ENCODE results near the gene THBS3.
"Not testable (repeated sequence)": the region's sequence is repeated elsewhere in the genome, so short reads cannot be mapped to it uniquely, and the experiment has no call there.

THBS3 gene

GRCh38 chr1:155207806-155208540 is at the start of gene THBS3:
Gene THBS3 (minus strand): TSS chr1:155207897. CDS start chr1:155207876, 21 bp downstream.
- no peak for DNase-seq

GRCh38 chr1:155256058-155256852 is 48.6 kb upstream of the THBS3 start:
- DNase-seq = no peak

- peak; percentile 55 for DNase-seq
These were observed 47.7 kb upstream of the THBS3 start, which contains the start of gene ENTREP3 for GRCh38 chr1:155255243-155256007. Gene ENTREP3 (minus strand): TSS chr1:155255483. CDS start chr1:155254877, 606 bp downstream.

DNA sequence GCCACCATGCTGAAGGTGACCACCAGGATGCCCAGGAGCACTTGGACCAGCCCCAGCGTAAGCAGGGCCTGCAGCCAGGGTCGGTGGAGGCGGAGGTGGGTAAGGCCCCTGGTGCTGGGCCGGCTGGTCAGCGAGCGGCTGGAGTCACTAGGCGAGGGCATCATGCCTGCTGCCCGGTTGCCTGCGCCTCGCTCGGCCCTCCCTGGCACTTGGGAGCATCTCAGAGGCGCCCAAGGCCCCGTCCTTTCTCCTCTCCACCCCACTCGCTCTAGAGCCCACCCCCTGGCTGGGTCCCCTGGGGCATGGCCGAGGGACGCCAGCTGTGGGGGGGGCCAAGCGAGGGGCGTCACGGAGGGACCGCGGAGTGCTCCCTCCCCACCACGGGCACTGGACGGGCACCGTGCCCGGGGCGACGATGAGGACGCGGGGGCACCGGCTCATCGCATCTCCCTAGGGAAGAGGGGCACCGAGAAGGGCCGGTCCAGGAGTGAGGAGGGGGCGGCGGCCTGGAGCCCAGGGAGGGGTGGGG is 47.1 kb upstream of the THBS3 start:
- DNase-seq = no peak

DNA sequence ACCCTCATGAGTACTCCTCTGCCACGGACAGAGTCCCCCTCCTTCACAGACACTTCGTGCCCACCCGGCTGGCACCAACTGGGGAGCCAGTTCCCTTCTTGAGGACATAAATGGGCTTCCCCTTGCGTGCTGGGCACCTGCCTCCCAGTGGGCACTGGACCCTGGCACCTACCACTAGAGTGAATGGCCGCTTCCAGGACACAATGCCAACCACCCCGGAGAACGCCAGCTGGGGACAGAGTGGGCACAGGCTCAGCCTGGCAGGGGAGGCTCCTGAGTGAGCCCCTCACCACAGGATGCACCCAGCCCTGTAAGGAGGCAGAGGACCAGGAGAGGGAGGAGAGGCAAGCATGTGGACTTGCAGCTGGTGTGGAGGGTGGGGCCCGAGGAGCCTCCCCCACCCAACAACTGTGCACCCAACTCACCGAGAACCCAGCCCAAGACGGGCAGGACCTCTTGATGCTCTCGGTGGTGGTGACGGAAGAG is 46.6 kb upstream of the THBS3 start:
- DNase-seq = no peak

DNA sequence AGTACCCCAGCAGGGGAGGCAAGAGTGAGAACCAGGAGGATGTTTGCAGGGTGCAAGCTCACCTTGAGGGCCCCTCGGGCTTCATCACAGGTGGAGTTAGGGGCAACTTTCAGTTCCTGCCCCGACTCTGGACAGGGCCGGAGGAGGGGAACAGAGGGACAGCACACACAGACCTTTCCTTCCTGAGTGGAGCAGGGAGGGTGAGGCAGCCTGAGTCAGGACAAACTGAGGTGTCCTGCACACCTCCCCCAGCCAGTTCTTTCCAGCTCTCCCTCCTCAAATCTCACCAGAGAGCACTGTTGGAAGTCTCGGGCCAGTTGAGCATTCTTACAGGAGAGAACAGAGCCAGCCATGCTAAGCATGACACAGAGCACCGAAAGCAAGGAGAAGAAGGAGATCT is 46.1 kb upstream of the THBS3 start:
- no peak for DNase-seq

DNA sequence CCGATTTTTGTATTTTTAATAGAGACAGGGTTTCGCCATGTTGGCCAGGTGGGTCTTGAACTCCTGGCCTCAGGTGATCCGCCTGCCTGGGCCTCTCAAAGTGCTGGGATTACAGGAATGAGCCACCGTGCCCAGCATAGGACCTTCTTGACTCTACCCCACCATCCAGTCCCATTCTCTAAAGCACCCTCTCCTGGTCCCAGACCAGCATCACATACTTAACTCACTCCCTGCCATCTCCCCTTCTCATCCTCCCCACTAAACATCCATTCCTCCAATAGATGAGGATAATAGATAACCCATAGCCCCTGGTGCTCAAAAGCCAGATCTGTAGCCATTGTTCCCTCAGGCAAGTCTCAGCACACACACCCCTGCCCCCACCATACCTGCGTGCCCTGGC is 45.5 kb upstream of the THBS3 start:
- no peak for DNase-seq

DNA sequence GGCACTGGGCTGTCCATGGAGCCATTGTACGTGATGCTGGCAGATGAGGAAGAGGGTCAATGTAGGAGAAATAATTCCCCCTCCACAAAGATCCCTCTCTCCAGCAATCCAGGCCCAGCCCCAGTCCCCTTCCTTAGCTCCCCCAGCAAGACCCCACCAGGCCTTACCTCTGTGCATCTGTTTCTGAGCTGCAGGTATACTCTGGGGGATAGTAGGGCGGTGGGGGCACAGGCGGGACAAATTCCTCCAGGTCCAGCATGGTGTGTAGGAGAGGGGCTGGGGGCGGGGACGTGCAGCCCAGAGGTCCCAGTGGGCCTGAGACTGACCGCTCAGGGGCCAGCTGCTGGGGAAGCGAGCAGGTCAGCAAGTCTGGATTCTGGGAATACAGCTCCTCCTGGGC is 43.9 kb upstream of the THBS3 start:
- DNase-seq = no peak

DNA sequence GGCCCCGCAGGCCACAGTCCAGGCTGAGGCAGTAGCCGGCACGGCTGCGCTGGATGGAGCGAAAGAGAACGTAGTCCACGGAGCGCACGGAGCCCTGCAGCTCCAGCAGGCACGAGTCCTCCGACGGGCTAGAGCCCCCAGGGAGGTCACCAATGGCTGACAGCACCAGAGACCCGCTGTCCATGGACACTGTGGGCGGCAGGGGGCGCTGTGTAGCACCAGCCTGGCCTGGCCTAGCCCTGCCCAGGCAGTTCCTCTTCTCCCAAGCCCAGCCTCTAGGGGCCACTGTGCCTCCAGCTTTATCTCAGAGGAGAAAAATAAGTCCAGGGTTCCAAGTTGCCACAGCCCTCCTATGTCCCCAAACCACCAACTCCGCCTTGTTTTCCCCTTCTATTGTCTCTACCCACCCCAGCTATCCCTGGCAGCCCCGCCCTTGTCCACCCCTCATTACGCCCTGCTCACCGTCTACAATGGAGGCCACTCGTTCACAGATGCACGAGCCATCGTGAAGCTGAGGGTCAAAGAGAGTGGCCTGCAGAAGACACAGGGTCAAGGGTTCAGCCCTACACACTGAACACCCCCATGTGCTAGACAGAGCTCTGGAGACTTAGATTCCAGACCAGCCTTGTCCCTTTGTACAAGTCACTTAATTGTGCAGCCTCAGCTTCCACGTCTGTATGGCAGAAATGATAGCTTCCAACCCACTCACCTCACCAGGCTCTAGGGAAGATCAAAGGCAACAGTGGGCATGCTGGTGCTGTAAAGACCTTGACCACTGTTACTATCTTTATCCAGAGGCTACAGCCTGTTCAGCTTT is 43.1 kb upstream of the THBS3 start:
- peak; percentile 91 for DNase-seq

- no peak for DNase-seq
These were observed 42.5 kb upstream of the THBS3 start for GRCh38 chr1:155250246-155250632.

DNA sequence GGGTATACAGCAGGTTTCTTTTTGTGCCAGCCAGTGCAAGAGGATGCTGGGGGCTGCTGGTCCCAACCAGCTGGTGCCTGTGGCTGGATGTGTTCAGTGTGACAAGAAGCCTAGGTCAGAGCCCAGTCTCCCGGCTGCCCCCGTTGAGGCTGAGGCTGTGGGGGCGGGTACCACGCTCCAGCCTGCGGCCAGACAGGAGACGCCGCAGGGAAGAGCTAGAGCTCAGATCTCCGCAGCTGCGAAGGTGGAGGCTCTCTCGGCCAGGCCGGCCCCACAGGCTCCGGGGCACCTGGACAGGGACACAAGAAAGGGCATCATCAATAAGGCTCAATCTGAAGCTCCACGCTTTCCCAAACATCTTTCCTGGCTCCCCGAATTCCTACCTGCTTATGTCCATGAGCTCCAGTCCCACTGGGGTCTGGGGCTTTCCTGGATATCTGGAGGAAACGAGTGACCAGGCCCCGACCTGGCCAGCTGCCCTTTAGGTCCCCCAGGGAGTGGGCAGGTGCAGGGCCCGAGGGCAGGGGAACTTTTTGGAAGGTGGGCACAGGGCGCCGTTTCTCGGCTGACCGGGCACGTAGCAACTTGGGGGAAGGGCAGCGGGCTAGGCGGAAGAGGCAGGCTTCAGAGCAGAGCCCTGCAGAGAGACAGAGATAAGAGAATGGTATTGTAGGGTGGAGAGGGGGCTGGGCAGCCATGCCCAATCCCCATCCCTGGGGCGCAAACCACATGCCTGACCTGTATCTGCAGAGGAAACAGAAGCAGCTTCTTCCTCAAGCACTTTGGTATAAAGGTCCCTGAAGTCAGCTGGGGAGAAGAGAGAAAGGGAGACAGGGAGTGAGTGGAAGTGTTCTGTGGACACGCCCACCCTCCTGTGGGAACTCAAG is 40.2 kb upstream of the THBS3 start:
- no peak for DNase-seq

- not testable (repeated sequence) for DNase-seq
These were observed 39.1 kb upstream of the THBS3 start for GRCh38 chr1:155246796-155247195.

GRCh38 chr1:155245163-155245524 is 37.4 kb upstream of the THBS3 start:
- DNase-seq = no peak

GRCh38 chr1:155244368-155245162 is 36.9 kb upstream of the THBS3 start:
- DNase-seq = peak; percentile 99

GRCh38 chr1:155242805-155243358 is 35.2 kb upstream of the THBS3 start:
- no peak for DNase-seq

- DNase-seq = peak; percentile 92
These were observed 34.2 kb upstream of the THBS3 start for GRCh38 chr1:155241841-155242264.

- DNase-seq = peak; percentile 87
These were observed 33.5 kb upstream of the THBS3 start for GRCh38 chr1:155241069-155241679.

GRCh38 chr1:155236451-155236850 is 28.8 kb upstream of the THBS3 start:
- DNase-seq = peak; percentile 54

DNA sequence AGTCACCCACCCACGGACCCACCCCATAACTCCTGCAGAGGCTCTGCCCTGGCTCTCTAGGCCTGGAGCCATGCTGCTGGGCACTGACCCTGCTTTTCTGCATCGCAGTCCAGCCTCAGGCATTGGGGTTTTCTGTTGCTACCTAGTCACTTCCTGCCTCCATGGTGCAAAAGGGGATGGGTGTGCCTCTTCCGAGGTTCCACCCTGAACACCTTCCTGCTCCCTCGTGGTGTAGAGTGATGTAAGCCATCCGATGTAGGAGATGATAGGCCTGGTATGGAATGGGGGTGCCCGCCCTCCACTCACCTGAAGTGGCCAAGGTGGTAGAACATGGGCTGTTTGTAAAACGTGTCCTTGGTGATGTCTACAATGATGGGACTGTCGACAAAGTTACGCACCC is 27.7 kb upstream of the THBS3 start:
- not testable (repeated sequence) for DNase-seq

All from MV-4-11 (cell line).